Fibroblast of lung (primary cell): ENCODE data around the gene MDN1. TPM values are rescaled to one million over a fixed set of nuclear protein-coding genes. Genes with fewer than 3 reads are reported as not detected.

Source experiments
- DNase-seq, 2 donors: peaks; one replicate each; pipeline versions ENCODE4 v3.0.0 to v3.0.0-alpha.2; 2010; ENCODE audit warnings: low read depth in 2 of 2
- H2AFZ ChIP-seq: 2 replicates; pipeline ENCODE4 v1.5.1; 2012; ENCODE audit warnings: low read length, control low read depth, inconsistent platforms
- H3K27ac ChIP-seq: 2 replicates; pipeline ENCODE4 v1.5.1; 2011; ENCODE audit warnings: low read length, control low read depth; ENCODE audit not compliant: insufficient read depth
- H3K27me3 ChIP-seq: 2 replicates; pipeline ENCODE4 v1.5.1; 2011; ENCODE audit warnings: mild to moderate bottlenecking, low read length; ENCODE audit not compliant: control insufficient read depth, insufficient read depth
- H3K36me3 ChIP-seq: 2 replicates; pipeline ENCODE4 v1.5.1; 2011; ENCODE audit warnings: low read length; ENCODE audit not compliant: control insufficient read depth, insufficient read depth
- H3K4me1 ChIP-seq: 2 replicates; pipeline ENCODE4 v1.5.1; 2011; ENCODE audit warnings: low read length; ENCODE audit not compliant: control insufficient read depth, insufficient read depth; ENCODE audit errors: extremely low read depth
- H3K4me2 ChIP-seq: 2 replicates; pipeline ENCODE4 v1.5.1; 2011; ENCODE audit warnings: low read length, control low read depth; ENCODE audit not compliant: insufficient read depth; ENCODE audit errors: extremely low read depth
- H3K4me3 ChIP-seq, 4 experiments: fragments of 200-600 bp in 1 of 4; sonication (generic) in 1 of 4; replicated peaks in 1 of 4; 2 replicates each; pipeline ENCODE4 v1.5.1; 2011 to 2016; ENCODE audit warnings: low read length in 4 of 4, low read depth in 3 of 4, mild to moderate bottlenecking in 3 of 4, control low read depth in 2 of 4, inconsistent platforms in 1 of 4, mixed read lengths in 1 of 4; ENCODE audit not compliant: insufficient read depth in 1 of 4; ENCODE audit errors: control extremely low read depth in 1 of 4
- H3K79me2 ChIP-seq: 2 replicates; pipeline ENCODE4 v1.5.1; 2012; ENCODE audit warnings: mild to moderate bottlenecking, low read length, inconsistent platforms; ENCODE audit not compliant: control insufficient read depth, insufficient read depth
- H3K9ac ChIP-seq: 2 replicates; pipeline ENCODE4 v1.5.1; 2011; ENCODE audit warnings: mild to moderate bottlenecking, low read length, control low read depth; ENCODE audit not compliant: insufficient read depth
- H3K9me3 ChIP-seq: 2 replicates; pipeline ENCODE4 v1.5.1; 2012; ENCODE audit warnings: low read depth, low read length; ENCODE audit not compliant: control insufficient read depth, insufficient read depth
- H4K20me1 ChIP-seq: 2 replicates; pipeline ENCODE4 v1.5.1; 2011; ENCODE audit warnings: low read length; ENCODE audit not compliant: control insufficient read depth, insufficient read depth; ENCODE audit errors: extremely low read depth
- EZH2 ChIP-seq: IDR thresholded peaks from 2 replicates; pipeline ENCODE4 v1.5.1; 2012; ENCODE audit warnings: low read length, control low read depth, mild to moderate bottlenecking; ENCODE audit errors: missing control alignments
- polyA plus RNA-seq, 2 donors: library from polyadenylated mRNA; depleted of rRNA in 1 of 2; stranded (reverse) in 1 of 2; unstranded in 1 of 2; fragments of >200 nt; gene quantifications; 2 replicates each; pipeline ENCODE4 v1.2.1, GENCODE V29; 2011 to 2012; ENCODE audit warnings: missing spikeins in 1 of 2
- total RNA-seq: library from RNA; depleted of rRNA; stranded (reverse); fragments of >200 nt; gene quantifications from 2 replicates; pipeline ENCODE4 v1.2.1, GENCODE V29; 2014
- TF ChIP-seq, protein P1 (sequence below), 2 donors: IDR thresholded peaks in 1 of 2; conservative IDR thresholded peaks in 1 of 2; 1 replicate in 1 of 2; 2 replicates in 1 of 2; pipeline ENCODE4 v1.5.1; 2011 to 2012; ENCODE audit warnings: low read length in 2 of 2, control low read depth in 1 of 2, inconsistent platforms in 1 of 2, low read depth in 1 of 2, mild to moderate bottlenecking in 1 of 2

Gene MDN1
- total and polyA plus RNA-seq, 2 donors (not counting 1 experiment from before 2014, with no cell fraction given): 5.9 to 23.5 TPM

DNA sequence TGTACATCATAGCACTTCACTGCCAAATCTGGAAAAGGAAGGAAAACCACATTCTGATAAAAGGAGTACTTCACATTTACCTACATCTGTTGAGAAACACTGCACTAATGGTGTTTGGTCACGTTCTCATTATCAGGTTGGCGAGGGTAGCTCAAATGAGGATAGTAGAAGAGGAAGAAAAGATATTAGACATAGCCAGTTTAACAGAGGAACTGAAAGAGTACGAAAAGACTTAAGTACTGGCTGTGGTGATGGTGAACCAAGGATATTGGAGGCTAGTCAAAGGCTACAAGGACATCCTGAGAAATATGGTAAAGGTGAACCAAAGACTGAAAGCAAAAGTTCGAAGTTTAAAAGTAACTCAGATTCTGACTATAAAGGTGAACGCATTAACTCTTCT is 42.7 kb upstream of the MDN1 start:
- Histone ChIP-seq H3K79me2 (no peaks in the 10 kb centered on the region), H3K4me1 (no peaks in the 10 kb centered on the region), H4K20me1 (no peaks in the 10 kb centered on the region), H3K27ac (no peak overlapping the region), H2AFZ (no peak overlapping the region), H3K4me2 (no peak overlapping the region), H3K9ac (no peak overlapping the region), H3K36me3 (peaks cover 6% of the 10 kb centered on the region), H3K9me3 (no peaks in the 10 kb centered on the region), H3K4me3 (no peak overlapping the region), H3K27me3 (no peaks in the 10 kb centered on the region)
- no peak for TF ChIP-seq EZH2
- TF ChIP-seq, protein P1, sequence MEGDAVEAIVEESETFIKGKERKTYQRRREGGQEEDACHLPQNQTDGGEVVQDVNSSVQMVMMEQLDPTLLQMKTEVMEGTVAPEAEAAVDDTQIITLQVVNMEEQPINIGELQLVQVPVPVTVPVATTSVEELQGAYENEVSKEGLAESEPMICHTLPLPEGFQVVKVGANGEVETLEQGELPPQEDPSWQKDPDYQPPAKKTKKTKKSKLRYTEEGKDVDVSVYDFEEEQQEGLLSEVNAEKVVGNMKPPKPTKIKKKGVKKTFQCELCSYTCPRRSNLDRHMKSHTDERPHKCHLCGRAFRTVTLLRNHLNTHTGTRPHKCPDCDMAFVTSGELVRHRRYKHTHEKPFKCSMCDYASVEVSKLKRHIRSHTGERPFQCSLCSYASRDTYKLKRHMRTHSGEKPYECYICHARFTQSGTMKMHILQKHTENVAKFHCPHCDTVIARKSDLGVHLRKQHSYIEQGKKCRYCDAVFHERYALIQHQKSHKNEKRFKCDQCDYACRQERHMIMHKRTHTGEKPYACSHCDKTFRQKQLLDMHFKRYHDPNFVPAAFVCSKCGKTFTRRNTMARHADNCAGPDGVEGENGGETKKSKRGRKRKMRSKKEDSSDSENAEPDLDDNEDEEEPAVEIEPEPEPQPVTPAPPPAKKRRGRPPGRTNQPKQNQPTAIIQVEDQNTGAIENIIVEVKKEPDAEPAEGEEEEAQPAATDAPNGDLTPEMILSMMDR (conservative IDR thresholded peaks at IDR 0.05 in 1 of 2, IDR thresholded peaks at IDR 0.05 in 1 of 2; ENCODE audit: low read depth in 1 of 2, low read length in 2 of 2): no peak
- DNase-seq: no peak

DNA sequence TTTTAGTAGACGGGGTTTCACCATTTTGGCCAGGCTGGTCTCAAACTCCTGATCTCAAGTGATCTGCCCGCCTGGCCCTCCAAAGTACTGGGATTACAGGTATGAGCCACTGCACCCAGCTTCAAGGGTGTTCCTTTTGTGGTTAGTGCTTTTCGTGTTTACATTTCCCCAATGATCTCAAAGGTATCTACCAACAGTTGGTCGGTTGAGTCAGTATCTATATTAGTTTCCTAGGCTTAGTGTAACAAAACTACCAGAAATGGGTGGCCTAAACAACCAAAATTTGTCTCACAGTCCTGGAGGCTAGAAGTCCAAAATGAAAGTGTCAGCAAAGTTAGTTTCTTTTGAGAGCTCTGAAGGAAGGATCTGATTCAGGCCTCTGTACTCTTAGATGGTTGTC is 40.1 kb upstream of the MDN1 start:
- Histone ChIP-seq H4K20me1 (no peaks in the 10 kb centered on the region), H3K36me3 (peaks cover 6% of the 10 kb centered on the region)

DNA sequence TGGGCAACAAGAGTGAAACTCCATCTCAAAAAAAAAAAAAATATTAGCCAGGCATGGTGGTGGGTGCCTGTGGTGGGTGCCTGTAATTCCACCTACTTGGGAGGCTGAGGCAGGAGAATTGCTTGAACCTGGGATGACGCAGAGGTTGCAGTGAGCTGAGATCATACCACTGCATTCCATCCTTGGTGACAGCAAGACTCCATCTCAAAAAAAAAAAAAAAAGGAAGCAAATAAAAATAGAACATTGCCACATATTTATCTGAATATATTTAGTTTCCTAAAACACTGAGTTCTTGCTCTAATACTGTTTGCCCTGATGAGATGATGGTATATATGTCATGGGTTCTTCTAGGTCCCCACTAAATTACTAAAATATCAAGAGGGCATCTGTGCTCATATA is 38.4 kb upstream of the MDN1 start:
- TF ChIP-seq EZH2: no peak
- TF ChIP-seq, protein P1 (conservative IDR thresholded peaks at IDR 0.05 in 1 of 2, IDR thresholded peaks at IDR 0.05 in 1 of 2; ENCODE audit: low read depth in 1 of 2, low read length in 2 of 2): no peak
- Histone ChIP-seq H3K4me3 (no peak overlapping the region), H3K27ac (no peak overlapping the region), H3K4me2 (no peak overlapping the region), H3K79me2 (no peaks in the 10 kb centered on the region), H3K4me1 (no peaks in the 10 kb centered on the region), H4K20me1 (no peaks in the 10 kb centered on the region), H3K36me3 (peaks cover 6% of the 10 kb centered on the region), H3K9ac (no peak overlapping the region), H3K9me3 (no peaks in the 10 kb centered on the region), H2AFZ (no peak overlapping the region), H3K27me3 (no peaks in the 10 kb centered on the region)
- no peak for DNase-seq

More for the DNA sequence above, 40.1 kb upstream of the MDN1 start:
- DNase-seq: no peak
- Histone ChIP-seq H3K27ac (no peak overlapping the region), H3K9me3 (no peaks in the 10 kb centered on the region), H3K4me2 (no peak overlapping the region), H3K79me2 (no peaks in the 10 kb centered on the region), H3K4me3 (no peak overlapping the region), H3K4me1 (no peaks in the 10 kb centered on the region), H2AFZ (no peak overlapping the region), H3K27me3 (no peaks in the 10 kb centered on the region), H3K9ac (no peak overlapping the region)
- TF ChIP-seq, protein P1 (conservative IDR thresholded peaks at IDR 0.05 in 1 of 2, IDR thresholded peaks at IDR 0.05 in 1 of 2; ENCODE audit: low read depth in 1 of 2, low read length in 2 of 2): no peak
- no peak for TF ChIP-seq EZH2
